GM12801 (cell line): ENCODE results near the gene SCLY.

Experiments
- CTCF ChIP-seq: IDR thresholded peaks from one replicate; pipeline ENCODE4 v1.5.1; 2011; ENCODE audit warnings: control low read depth; ENCODE audit not compliant: insufficient read length; ENCODE audit errors: extremely low read depth

The SCLY gene

DNA sequence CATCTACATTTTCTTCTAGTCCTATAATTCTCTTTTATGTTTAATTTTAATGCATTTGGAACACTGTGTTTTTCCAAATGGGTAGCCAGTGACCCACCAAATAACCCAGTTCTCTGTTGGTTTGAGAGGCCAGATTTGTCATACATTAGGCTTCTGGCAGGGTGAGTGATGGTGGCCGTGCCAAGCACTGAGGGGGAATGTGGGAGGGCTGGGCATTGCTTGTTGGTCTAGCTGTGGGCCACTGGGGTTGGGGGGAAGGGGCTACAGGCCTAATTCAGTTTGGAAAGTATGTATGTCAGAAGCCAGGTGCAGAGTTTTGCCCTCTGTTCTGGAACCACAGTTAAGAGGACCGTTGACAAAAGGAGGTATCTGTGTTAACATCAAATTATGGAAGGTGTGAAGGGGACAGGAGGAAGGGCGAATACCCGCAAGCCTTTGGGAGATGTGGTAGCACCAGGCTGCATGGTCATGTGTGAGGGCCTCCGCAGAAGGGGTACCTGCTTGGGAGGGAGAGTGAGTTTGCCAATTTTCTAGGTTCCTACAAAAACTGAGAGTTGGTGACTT is 38.1 kb upstream of the SCLY start:
- TF ChIP-seq CTCF, result no peak

DNA sequence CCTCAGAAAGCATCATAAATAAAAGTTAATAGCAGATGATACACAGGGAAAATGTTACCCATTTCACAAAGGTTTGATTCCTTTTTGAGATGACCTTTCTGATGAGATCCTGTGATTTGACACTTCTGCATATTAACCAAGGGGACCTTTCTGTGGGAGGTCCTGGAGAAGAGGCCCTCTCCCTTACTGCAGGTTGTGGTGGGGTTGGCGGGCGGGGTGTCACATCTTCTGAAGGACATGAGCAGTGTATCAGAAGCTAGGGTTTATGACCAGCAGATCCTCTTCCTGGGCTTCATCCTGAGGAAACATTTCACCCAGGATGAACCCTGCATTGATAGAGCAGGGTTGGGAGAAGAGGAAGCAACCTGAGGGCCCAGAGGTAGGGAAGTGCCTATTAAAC is 37.2 kb upstream of the SCLY start:
- TF ChIP-seq CTCF, result no peak

DNA sequence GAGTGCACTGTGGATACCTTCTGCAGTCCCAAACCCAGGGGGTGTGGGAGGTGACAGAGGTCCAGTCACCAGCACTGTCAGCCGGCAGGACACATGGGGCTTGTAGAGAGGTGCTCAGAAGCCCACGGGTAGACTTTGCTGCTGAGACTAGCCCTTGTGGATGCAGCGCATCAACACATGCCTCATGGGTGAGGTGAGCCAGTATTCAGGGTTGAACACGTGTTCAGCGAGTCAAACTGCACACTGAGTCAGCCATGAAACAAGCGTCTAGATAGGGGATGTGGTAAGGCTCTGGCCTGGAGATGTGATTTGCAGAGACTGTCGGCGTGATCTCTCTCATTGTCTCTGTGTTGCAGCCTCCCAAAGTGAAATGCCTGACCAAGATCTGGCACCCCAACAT is 35.8 kb upstream of the SCLY start:
- no peak for TF ChIP-seq CTCF

DNA sequence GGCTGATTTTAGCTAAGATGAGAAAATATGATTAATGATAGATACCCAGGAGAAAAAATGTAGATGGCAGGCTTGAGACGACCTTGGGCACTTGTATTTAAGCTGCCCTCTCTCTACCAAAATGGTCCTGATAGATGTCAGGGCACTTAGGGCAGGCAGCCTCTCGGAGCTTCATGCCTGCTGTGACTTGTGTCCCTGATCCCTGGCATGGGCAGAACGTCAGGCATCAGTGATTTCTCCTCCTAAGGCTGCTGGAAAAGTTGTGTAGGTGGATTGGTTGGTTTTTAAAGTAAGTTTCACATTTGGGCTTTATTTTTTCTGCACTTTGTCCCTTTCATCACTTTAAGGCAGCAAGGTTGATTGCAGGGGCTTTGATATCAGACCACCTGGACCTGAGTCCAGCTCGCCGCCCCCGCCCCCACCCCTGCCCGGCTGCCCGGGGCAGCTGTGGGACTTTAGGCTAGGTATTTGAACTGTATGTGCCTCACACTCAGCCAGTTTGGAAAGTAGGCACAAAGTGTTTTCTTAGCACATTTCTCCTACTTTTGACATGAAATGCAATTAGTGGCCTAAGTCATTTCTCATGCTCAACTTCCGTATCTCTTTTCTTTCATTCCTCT is 35.0 kb upstream of the SCLY start:
- no peak for TF ChIP-seq CTCF

DNA sequence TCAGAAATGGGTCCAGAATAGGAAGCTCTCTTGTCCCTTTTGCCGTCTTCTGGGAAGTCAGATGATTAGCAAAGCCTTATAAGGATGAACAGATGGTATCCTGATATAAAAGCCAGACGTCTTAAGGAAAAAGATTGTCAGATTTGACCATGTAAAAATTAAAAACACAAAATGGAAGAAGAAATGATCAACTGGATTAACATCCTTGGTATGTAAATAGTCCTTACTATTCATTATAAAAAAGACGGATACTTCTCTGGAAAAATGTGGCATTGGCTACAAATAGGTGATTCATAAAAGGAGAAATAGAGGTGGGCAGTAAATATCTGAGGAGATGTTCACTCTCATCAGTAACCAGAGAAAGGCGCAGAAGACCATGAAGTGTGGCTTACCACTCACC is 33.7 kb upstream of the SCLY start:
- TF ChIP-seq CTCF, result no peak

DNA sequence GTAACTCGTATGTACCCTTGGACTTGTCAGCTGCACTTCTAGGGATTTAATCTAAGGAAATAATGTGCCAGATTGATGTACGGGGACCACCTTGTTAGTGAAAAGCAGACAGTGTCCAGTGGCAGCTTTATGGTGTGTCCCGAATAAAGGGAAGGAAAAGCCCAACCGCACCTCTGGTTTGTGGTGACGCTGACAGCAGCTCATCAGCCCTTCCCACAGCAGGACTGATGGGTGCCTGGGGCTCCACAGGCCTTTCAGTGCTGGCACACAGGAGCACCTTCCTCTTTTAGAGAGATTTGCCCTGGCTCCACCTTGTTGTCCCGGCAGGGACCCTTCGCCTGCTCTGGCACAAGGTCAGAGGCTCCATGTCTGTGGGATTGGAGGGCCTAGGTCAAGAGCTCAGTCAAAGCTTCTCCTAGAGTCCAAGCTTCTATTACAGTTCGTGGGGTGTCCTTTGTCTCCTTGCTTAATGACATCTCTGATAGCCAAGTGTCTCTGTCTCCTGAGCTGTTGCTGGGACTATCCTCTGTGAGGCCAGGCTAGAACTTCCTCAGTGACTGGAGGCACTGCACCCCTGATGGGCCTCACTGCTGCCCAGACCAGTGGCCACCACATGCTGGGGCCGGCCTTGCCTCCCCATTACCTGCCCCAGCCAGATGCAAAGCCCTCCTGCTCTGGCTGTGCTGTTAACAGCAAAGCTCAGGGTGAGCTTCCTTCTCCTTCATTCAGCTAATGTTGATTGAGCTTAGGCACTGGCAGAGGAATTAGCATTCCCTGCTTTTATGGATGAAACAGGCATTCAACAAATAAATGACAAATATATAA is 33.0 kb upstream of the SCLY start:
- TF ChIP-seq CTCF, result no peak

- no peak for TF ChIP-seq CTCF
These were observed 30.9 kb upstream of the SCLY start for GRCh38 chr2:238029853-238030252.
